Transverse colon (tissue), 4 donors: ENCODE data around the gene CALM3. TPM values are rescaled to one million over a fixed set of nuclear protein-coding genes. Genes with fewer than 3 reads are reported as not detected.
"Not testable (repeated sequence)": the region's sequence is repeated elsewhere in the genome, so short reads cannot be mapped to it uniquely, and the experiment has no call there.

Experiments used
- DNase-seq: peaks from one replicate; pipeline ENCODE4 v3.0.0-alpha.2; 2019
- H3K27ac ChIP-seq, 4 donors: fragments of 200-600 bp; sonication (generic); 2 replicates each; pipeline ENCODE4 v1.5.1; 2016 to 2018; ENCODE audit warnings: inconsistent platforms in 4 of 4
- H3K27me3 ChIP-seq: fragments of 200-600 bp; sonication (generic); 2 replicates; pipeline ENCODE4 v1.5.1; 2017; ENCODE audit warnings: inconsistent platforms
- H3K36me3 ChIP-seq, 4 donors: fragments of 200-600 bp; sonication (generic); 2 replicates each; pipeline ENCODE4 v1.5.1; 2017 to 2019; ENCODE audit warnings: inconsistent platforms in 4 of 4
- H3K4me1 ChIP-seq, 4 donors: fragments of 200-600 bp; sonication (generic); 2 replicates each; pipeline ENCODE4 v1.5.1; 2017 to 2020; ENCODE audit warnings: inconsistent platforms in 4 of 4
- H3K4me3 ChIP-seq, 4 donors: fragments of 200-600 bp; sonication (generic); 1 replicate in 1 of 4; 2 replicates in 3 of 4; pipeline versions ENCODE4 v1.5.1 to v1.6.1; 2017 to 2019; ENCODE audit warnings: inconsistent platforms in 4 of 4
- H3K9me3 ChIP-seq, 2 donors: fragments of 200-600 bp; sonication (generic); 2 replicates each; pipeline ENCODE4 v1.5.1; 2017 to 2019; ENCODE audit warnings: inconsistent platforms in 2 of 2
- CTCF ChIP-seq, 5 experiments: fragments of 200-600 bp in 3 of 5; fragments of 450-650 bp in 2 of 5; sonication (generic) in 3 of 5; IDR thresholded peaks; 1 replicate in 2 of 5; 2 replicates in 3 of 5; pipeline ENCODE4 v1.5.1; 2016 to 2017; ENCODE audit warnings: antibody characterized with exemption in 5 of 5, inconsistent platforms in 3 of 5, mild to moderate bottlenecking in 2 of 5, moderate library complexity in 1 of 5
- EP300 ChIP-seq: sonication (generic); formaldehyde crosslinking; IDR thresholded peaks from one replicate; pipeline ENCODE4 v1.6.1; 2017; ENCODE audit warnings: antibody characterized with exemption, low read depth
- POLR2A ChIP-seq: fragments of 450-650 bp; IDR thresholded peaks from one replicate; pipeline ENCODE4 v1.6.1; 2016; ENCODE audit warnings: antibody characterized with exemption, mild to moderate bottlenecking, moderate library complexity
- POLR2AphosphoS5 ChIP-seq, 3 donors: sonication (generic); formaldehyde crosslinking; IDR thresholded peaks; one replicate each; pipeline ENCODE4 v1.6.1; 2016; ENCODE audit warnings: antibody characterized with exemption in 3 of 3
- WGBS, 2 donors: methylation state at CpG; one replicate each; pipeline ENCODE4 v1.1.5; 2018; ENCODE audit warnings: low coverage in 1 of 2; 5-methylcytosine and 5-hydroxymethylcytosine counted together
- in situ Hi-C, 4 donors: fragments of 200-750 bp; cut with MboI; loops; one replicate each; pipeline versions ENCODE4 v1.15.0 to v1.15.1; 2017; ENCODE audit warnings: low sequenced_read_pairs in 3 of 4, low pct_ligation_motif_present in 1 of 4, low pct_unique_long_range_greater_than_20kb in 1 of 4
- intact Hi-C: fragments of 100-400 bp; cut with DNase I; formaldehyde crosslinking; loops from one replicate; pipeline ENCODE4 v1.15.1; 2023; ENCODE audit warnings: low total_unique reads
- total RNA-seq, 4 donors: library from RNA; depleted of rRNA; stranded (reverse); fragments of >200 nt; gene quantifications; one replicate each; pipeline ENCODE4 v1.1.0, GENCODE V29; 2016

Gene CALM3
- total RNA-seq, 4 donors from 2014 or later: 160 to 923 (median 194) TPM

DNA sequence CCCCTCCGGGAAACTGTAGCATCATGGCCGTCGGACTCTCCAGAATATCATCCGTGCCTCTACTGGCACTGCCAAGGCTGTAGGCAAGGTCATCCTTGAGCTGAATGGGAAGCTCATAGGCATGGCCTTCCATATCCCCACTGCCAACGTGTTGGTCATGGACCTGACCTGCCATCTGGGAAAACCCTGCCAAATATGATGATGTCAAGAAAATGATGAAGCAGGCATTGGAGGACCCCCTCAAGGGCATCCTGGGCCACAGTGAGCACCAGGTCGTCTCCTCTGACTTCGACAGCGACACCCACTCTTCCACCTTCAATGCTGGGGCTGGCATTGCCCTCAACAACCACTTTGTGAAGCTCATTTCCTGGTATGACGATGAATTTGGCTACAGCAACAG is 41.9 kb upstream of the CALM3 start:
- intact Hi-C loops: no loop called here

GRCh38 chr19:46559675-46560074 is 41.5 kb upstream of the CALM3 start:
- 71 to 87% methylated on average over 5 to 8 of the region's 8 CpGs for WGBS, 2 donors
- intact Hi-C loops, H3K27ac ChIP-seq, DNase-seq, in situ Hi-C loops, H3K4me1 ChIP-seq, H3K4me3 ChIP-seq, H3K36me3 ChIP-seq, H3K27me3 ChIP-seq, H3K9me3 ChIP-seq: not testable (repeated sequence)

More for the DNA sequence above, 41.9 kb upstream of the CALM3 start:
- in situ Hi-C loops: no loop called here
- DNase-seq: no peak
- H3K4me1 ChIP-seq: no peaks in the 10 kb centered on the region
- no peaks in the 10 kb centered on the region for H3K9me3 ChIP-seq
- 97% methylated on average over 8 of the region's 9 CpGs; no CpG with 5 or more reads in 1 of the 2 donors for WGBS, 2 donors
- TF ChIP-seq POLR2AphosphoS5 (IDR thresholded peaks at IDR 0.05) (no peak), CTCF (IDR thresholded peaks at IDR 0.05) (no peak)
- H3K4me3 ChIP-seq: no peak overlapping the region
- no peak overlapping the region for H3K27ac ChIP-seq
- H3K36me3 ChIP-seq: no peaks in the 10 kb centered on the region
- H3K27me3 ChIP-seq: peaks cover 3% of the 10 kb centered on the region

GRCh38 chr19:46564701-46565100 is 36.4 kb upstream of the CALM3 start:
- intact Hi-C loops: no loop called here
- Histone ChIP-seq H3K4me1 (no peaks in the 10 kb centered on the region), H3K9me3 (no peaks in the 10 kb centered on the region), H3K27ac (no peak overlapping the region), H3K4me3 (no peak overlapping the region), H3K27me3 (no peaks in the 10 kb centered on the region), H3K36me3 (no peaks in the 10 kb centered on the region)
- in situ Hi-C loops: no loop called here
- TF ChIP-seq CTCF (IDR thresholded peaks at IDR 0.05) (no peak), POLR2A (no peak), POLR2AphosphoS5 (IDR thresholded peaks at IDR 0.05) (no peak), EP300 (no peak)
- DNase-seq: no peak

- Histone ChIP-seq H3K4me1 (no peaks in the 10 kb centered on the region), H3K27ac (no peak overlapping the region), H3K36me3 (no peaks in the 10 kb centered on the region), H3K9me3 (no peaks in the 10 kb centered on the region), H3K4me3 (no peak overlapping the region), H3K27me3 (no peaks in the 10 kb centered on the region)
- 25 to 58% methylated on average over 2 to 5 of the region's 5 CpGs for WGBS, 2 donors
- intact Hi-C loops (no loop called here), in situ Hi-C loops (no loop called here)
- no peak for DNase-seq
- TF ChIP-seq CTCF (IDR thresholded peaks at IDR 0.05) (peak in 1 of 5 experiments; percentile 12), POLR2A (no peak)
Observed at GRCh38 chr19:46571495-46571894, 29.6 kb upstream of the CALM3 start.

DNA sequence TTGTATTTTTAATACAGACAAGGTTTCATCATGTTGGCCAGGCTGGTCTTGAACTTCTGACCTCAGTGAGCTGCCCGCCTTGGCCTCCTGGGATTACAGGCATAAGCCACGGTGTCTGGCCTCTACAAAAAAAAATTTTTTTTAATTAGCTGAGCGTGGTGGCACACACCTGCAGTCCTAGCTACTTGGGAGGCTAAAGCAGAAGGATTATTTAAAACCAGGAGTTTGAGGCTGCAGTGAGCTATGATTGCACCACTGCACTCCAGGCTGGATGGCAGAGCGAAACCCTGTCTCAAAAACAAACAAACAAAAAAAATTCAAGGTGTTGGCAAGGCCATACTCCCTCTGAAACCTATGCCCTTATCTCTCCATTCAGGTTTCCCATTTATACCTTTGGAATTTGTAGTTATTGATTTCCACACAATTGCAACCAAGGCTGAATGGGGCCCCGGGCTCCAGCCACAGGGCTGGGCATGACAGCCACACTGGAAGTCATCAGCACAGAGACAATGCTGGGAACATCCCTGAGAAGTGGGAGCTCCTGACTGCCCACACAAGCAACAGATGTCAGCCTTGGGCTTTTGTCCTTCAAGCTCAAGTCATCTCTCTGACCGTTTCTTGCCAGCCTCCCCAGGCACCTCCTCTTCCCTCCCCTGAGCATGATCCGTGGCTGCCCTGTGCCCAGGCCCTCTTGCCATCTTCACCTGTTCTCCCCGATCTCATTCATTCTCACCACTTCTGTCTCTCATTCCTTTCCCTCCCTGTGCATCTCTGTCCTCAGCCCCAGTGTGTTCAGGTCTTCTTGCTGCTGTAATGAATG is 27.2 kb upstream of the CALM3 start:
- no peak for TF ChIP-seq EP300
- no peak for TF ChIP-seq POLR2AphosphoS5 (IDR thresholded peaks at IDR 0.05)
- TF ChIP-seq POLR2A: no peak
- no peak for TF ChIP-seq CTCF (IDR thresholded peaks at IDR 0.05)
- 79 to 80% methylated on average over 5 to 8 of the region's 8 CpGs for WGBS, 2 donors

More for the DNA sequence above, 27.2 kb upstream of the CALM3 start:
- no peaks in the 10 kb centered on the region for H3K27me3 ChIP-seq
- H3K9me3 ChIP-seq: no peaks in the 10 kb centered on the region
- DNase-seq: no peak
- no peaks in the 10 kb centered on the region for H3K36me3 ChIP-seq
- H3K4me3 ChIP-seq: no peak overlapping the region
- in situ Hi-C loops: no loop called here
- H3K27ac ChIP-seq: no peak overlapping the region
- H3K4me1 ChIP-seq: no peaks in the 10 kb centered on the region
- intact Hi-C loops: no loop called here
